GM23338 (cell line): Measurements from ENCODE around the gene R3HDM1. TPM values are rescaled to one million over a fixed set of nuclear protein-coding genes. Genes with fewer than 3 reads are reported as not detected.

Source experiments
- ATAC-seq: fragments of 200-7000 bp; cut with Tn5 transposase; 3 replicates; pipeline ENCODE4 v1.9.1; 2020
- DNase-seq: peaks from one replicate; pipeline ENCODE4 v3.0.0-alpha.2; 2015; ENCODE audit warnings: low spot score
- H2AFZ ChIP-seq: fragments of 200-600 bp; sonication (generic); 2 replicates; pipeline ENCODE4 v1.8.0; 2016; ENCODE audit warnings: antibody characterized with exemption, mild to moderate bottlenecking, moderate library complexity
- H3F3A ChIP-seq: fragments of 200-600 bp; sonication (generic); replicated peaks from 2 replicates; pipeline ENCODE4 v1.8.0; 2017; ENCODE audit warnings: antibody characterized with exemption, mixed run types, low read depth
- H3K27ac ChIP-seq: fragments of 200-600 bp; sonication (generic); 2 replicates; pipeline ENCODE4 v1.6.1; 2016; ENCODE audit warnings: low read depth
- H3K27me3 ChIP-seq: fragments of 200-600 bp; sonication (generic); 2 replicates; pipeline ENCODE4 v1.8.0; 2016; ENCODE audit warnings: mild to moderate bottlenecking, mixed run types, moderate library complexity; ENCODE audit not compliant: insufficient read depth
- H3K36me3 ChIP-seq: fragments of 200-600 bp; sonication (generic); 2 replicates; pipeline ENCODE4 v1.8.0; 2016; ENCODE audit warnings: mild to moderate bottlenecking; ENCODE audit not compliant: insufficient read depth
- H3K4me1 ChIP-seq: fragments of 200-600 bp; sonication (generic); 2 replicates; pipeline ENCODE4 v1.8.0; 2016; ENCODE audit warnings: mild to moderate bottlenecking, moderate library complexity; ENCODE audit not compliant: insufficient read depth
- H3K4me2 ChIP-seq: fragments of 200-600 bp; sonication (generic); 2 replicates; pipeline ENCODE4 v1.7.1; 2017; ENCODE audit warnings: mixed run types
- H3K4me3 ChIP-seq: fragments of 200-600 bp; sonication (generic); 2 replicates; pipeline ENCODE4 v1.6.1; 2016; ENCODE audit warnings: mixed run types
- H3K79me2 ChIP-seq: fragments of 200-600 bp; sonication (generic); replicated peaks from 2 replicates; pipeline ENCODE4 v1.8.0; 2017; ENCODE audit warnings: mild to moderate bottlenecking; ENCODE audit not compliant: insufficient read depth
- H3K9me2 ChIP-seq: fragments of 200-600 bp; sonication (generic); 2 replicates; pipeline ENCODE4 v1.8.0; 2017; ENCODE audit not compliant: insufficient read depth
- H4K20me1 ChIP-seq: fragments of 200-600 bp; sonication (generic); replicated peaks from 2 replicates; pipeline ENCODE4 v1.8.0; 2017; ENCODE audit warnings: mild to moderate bottlenecking; ENCODE audit not compliant: insufficient read depth
- H3K27ac Mint-ChIP-seq: 2 replicates; pipeline ENCODE4 v1.8.0; 2020; ENCODE audit warnings: inconsistent platforms, mild to moderate bottlenecking, moderate library complexity, mixed read lengths
- H3K27me3 Mint-ChIP-seq: 3 replicates; pipeline ENCODE4 v1.8.0; 2022; ENCODE audit warnings: low read depth, mild to moderate bottlenecking, moderate library complexity, mixed read lengths, inconsistent platforms; ENCODE audit not compliant: insufficient read depth, poor library complexity
- H3K36me3 Mint-ChIP-seq: 3 replicates; pipeline ENCODE4 v1.8.0; 2021; ENCODE audit warnings: low read depth, mild to moderate bottlenecking, inconsistent platforms, moderate library complexity, mixed read lengths
- H3K4me1 Mint-ChIP-seq: 3 replicates; pipeline ENCODE4 v1.8.0; 2020; ENCODE audit warnings: mild to moderate bottlenecking, inconsistent platforms, mixed read lengths
- H3K4me3 Mint-ChIP-seq: 3 replicates; pipeline ENCODE4 v1.8.0; 2021; ENCODE audit warnings: moderate library complexity, mild to moderate bottlenecking, inconsistent platforms, mixed read lengths
- H3K9me3 Mint-ChIP-seq: 3 replicates; pipeline ENCODE4 v1.8.0; 2020; ENCODE audit warnings: moderate library complexity, mild to moderate bottlenecking, inconsistent platforms, mixed read lengths
- CREB1 ChIP-seq: fragments of 250-450 bp; sonication (Bioruptor Pico); IDR thresholded peaks from 2 replicates; pipeline ENCODE4 v1.5.0; 2020; ENCODE audit warnings: low read depth, mild to moderate bottlenecking, moderate library complexity
- CTCF ChIP-seq, 2 experiments: fragments of 200-600 bp in 1 of 2; sonication (generic) in 1 of 2; conservative IDR thresholded peaks; 2 replicates each; pipeline versions ENCODE4 v1.5.1 to v1.6.1; 2016 to 2017; ENCODE audit warnings: antibody characterized with exemption in 2 of 2, low read depth in 2 of 2, mild to moderate bottlenecking in 2 of 2, moderate library complexity in 1 of 2
- ETS1 ChIP-seq: IDR thresholded peaks from 2 replicates; pipeline ENCODE4 v1.6.1; 2016; ENCODE audit warnings: antibody characterized with exemption
- EZH2 ChIP-seq: fragments of 200-600 bp; sonication (generic); IDR thresholded peaks from one replicate; pipeline ENCODE4 v1.8.0; 2017; ENCODE audit warnings: antibody characterized with exemption, mild to moderate bottlenecking, low read depth; ENCODE audit not compliant: unreplicated experiment
- EZH2phosphoT487 ChIP-seq: fragments of 200-600 bp; sonication (generic); IDR thresholded peaks from one replicate; pipeline ENCODE4 v1.8.1; 2018; ENCODE audit warnings: antibody characterized with exemption; ENCODE audit not compliant: unreplicated experiment
- POLR2AphosphoS5 ChIP-seq: IDR thresholded peaks from 2 replicates; pipeline ENCODE4 v1.6.1; 2016; ENCODE audit warnings: antibody characterized with exemption, low read depth
- STAT1 ChIP-seq: IDR thresholded peaks from one replicate; pipeline ENCODE4 v1.6.1; 2016; ENCODE audit warnings: antibody characterized with exemption; ENCODE audit not compliant: unreplicated experiment
- ZNF114 ChIP-seq: fragments of 250-450 bp; sonication (Bioruptor Pico); IDR thresholded peaks from 2 replicates; pipeline ENCODE4 v1.5.0; 2020; ENCODE audit warnings: mild to moderate bottlenecking, moderate library complexity
- ZNF331 ChIP-seq: fragments of 250-450 bp; sonication (Bioruptor Pico); IDR thresholded peaks from 2 replicates; pipeline ENCODE4 v1.5.0; 2020; ENCODE audit warnings: low read depth, mild to moderate bottlenecking, moderate library complexity
- polyA plus RNA-seq: library from polyadenylated mRNA; unstranded; fragments of >200 nt; fragmentation: Nextera tagmentation; extraction: Ambion mirVana; gene quantifications from 2 replicates; pipeline ENCODE4 v1.2.1, GENCODE V29; 2016
- total RNA-seq: library from RNA; depleted of rRNA; stranded (reverse); fragments of >200 nt; shearing (Covaris generic); gene quantifications from 2 replicates; pipeline ENCODE4 v1.2.3, GENCODE V29; 2014
- TF ChIP-seq, protein P1 (sequence below): IDR thresholded peaks from one replicate; pipeline ENCODE4 v1.6.1; 2018; ENCODE audit warnings: antibody characterized with exemption; ENCODE audit not compliant: unreplicated experiment

The R3HDM1 gene
- total and polyA plus RNA-seq, 2 experiments from 2014 or later: 63.1 to 88.8 TPM

GRCh38 chr2:135607561-135607960 lies 76.3 kb downstream of the R3HDM1 start (continued):
- TF ChIP-seq ETS1 (no peak), STAT1 (no peak), CTCF (conservative IDR thresholded peaks at IDR 0.05; ENCODE audit: low read depth in 2 of 2) (no peak), EZH2phosphoT487 (no peak)

- H3K79me2 ChIP-seq: no peaks in the 10 kb centered on the region
- H4K20me1 ChIP-seq: no peaks in the 10 kb centered on the region
- no peaks in the 10 kb centered on the region for H3K4me1 ChIP-seq
- H3K9me2 ChIP-seq: no peaks in the 10 kb centered on the region
- H3K4me2 ChIP-seq: no peak overlapping the region
- no peak for DNase-seq
- Mint-ChIP-seq H3K27me3 (peaks cover 2% of the 10 kb centered on the region), H3K4me3 (no peak overlapping the region), H3K9me3 (no peaks in the 10 kb centered on the region), H3K4me1 (no peaks in the 10 kb centered on the region), H3K36me3 (peaks cover 11% of the 10 kb centered on the region; the same call in 2 of the 3 replicates), H3K27ac (no peak overlapping the region)
- no peaks in the 10 kb centered on the region for H3K27me3 ChIP-seq
- no peak overlapping the region for H3K27ac ChIP-seq
- ATAC-seq: no peak
- H2AFZ ChIP-seq: no peak overlapping the region
- H3K4me3 ChIP-seq: no peak overlapping the region
- TF ChIP-seq ZNF331 (CRISPR knock-in tag) (no peak), CTCF (conservative IDR thresholded peaks at IDR 0.05; ENCODE audit: low read depth in 2 of 2) (no peak), ETS1 (no peak), CREB1 (no peak)
- H3K36me3 ChIP-seq: no peaks in the 10 kb centered on the region
- no peaks in the 10 kb centered on the region for H3F3A ChIP-seq
These were observed 81.0 kb downstream of the R3HDM1 start for GRCh38 chr2:135612319-135612718.

GRCh38 chr2:135615404-135615803 lies 84.1 kb downstream of the R3HDM1 start:
- H3K79me2 ChIP-seq: no peaks in the 10 kb centered on the region
- H3K27ac Mint-ChIP-seq: no peak overlapping the region
- no peaks in the 10 kb centered on the region for H3K27me3 Mint-ChIP-seq
- no peak overlapping the region for H3K4me3 ChIP-seq
- H3K4me2 ChIP-seq: no peak overlapping the region
- no peak for ATAC-seq
- H3K27ac ChIP-seq: no peak overlapping the region
- H3K4me1 Mint-ChIP-seq: no peaks in the 10 kb centered on the region
- no peaks in the 10 kb centered on the region for H3K36me3 ChIP-seq
- no peak overlapping the region for H2AFZ ChIP-seq
- H4K20me1 ChIP-seq: no peaks in the 10 kb centered on the region
- H3K4me1 ChIP-seq: no peaks in the 10 kb centered on the region
- H3K36me3 Mint-ChIP-seq: peaks cover 8% of the 10 kb centered on the region; the same call in 1 of the 3 replicates
- no peaks in the 10 kb centered on the region for H3F3A ChIP-seq
- no peaks in the 10 kb centered on the region for H3K9me2 ChIP-seq
- DNase-seq: no peak
- H3K27me3 ChIP-seq: no peaks in the 10 kb centered on the region
- H3K4me3 Mint-ChIP-seq: no peak overlapping the region
- H3K9me3 Mint-ChIP-seq: no peaks in the 10 kb centered on the region
- TF ChIP-seq ZNF114 (CRISPR knock-in tag): no peak
- TF ChIP-seq POLR2AphosphoS5: no peak
- no peak for TF ChIP-seq STAT1
- no peak for TF ChIP-seq ZNF331 (CRISPR knock-in tag)
- TF ChIP-seq EZH2: no peak
- TF ChIP-seq ETS1: no peak
- TF ChIP-seq, protein P1, sequence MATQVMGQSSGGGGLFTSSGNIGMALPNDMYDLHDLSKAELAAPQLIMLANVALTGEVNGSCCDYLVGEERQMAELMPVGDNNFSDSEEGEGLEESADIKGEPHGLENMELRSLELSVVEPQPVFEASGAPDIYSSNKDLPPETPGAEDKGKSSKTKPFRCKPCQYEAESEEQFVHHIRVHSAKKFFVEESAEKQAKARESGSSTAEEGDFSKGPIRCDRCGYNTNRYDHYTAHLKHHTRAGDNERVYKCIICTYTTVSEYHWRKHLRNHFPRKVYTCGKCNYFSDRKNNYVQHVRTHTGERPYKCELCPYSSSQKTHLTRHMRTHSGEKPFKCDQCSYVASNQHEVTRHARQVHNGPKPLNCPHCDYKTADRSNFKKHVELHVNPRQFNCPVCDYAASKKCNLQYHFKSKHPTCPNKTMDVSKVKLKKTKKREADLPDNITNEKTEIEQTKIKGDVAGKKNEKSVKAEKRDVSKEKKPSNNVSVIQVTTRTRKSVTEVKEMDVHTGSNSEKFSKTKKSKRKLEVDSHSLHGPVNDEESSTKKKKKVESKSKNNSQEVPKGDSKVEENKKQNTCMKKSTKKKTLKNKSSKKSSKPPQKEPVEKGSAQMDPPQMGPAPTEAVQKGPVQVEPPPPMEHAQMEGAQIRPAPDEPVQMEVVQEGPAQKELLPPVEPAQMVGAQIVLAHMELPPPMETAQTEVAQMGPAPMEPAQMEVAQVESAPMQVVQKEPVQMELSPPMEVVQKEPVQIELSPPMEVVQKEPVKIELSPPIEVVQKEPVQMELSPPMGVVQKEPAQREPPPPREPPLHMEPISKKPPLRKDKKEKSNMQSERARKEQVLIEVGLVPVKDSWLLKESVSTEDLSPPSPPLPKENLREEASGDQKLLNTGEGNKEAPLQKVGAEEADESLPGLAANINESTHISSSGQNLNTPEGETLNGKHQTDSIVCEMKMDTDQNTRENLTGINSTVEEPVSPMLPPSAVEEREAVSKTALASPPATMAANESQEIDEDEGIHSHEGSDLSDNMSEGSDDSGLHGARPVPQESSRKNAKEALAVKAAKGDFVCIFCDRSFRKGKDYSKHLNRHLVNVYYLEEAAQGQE: no peak
